Liver (tissue), 3 donors: ENCODE data around the gene ARL4A.
"Not testable (repeated sequence)": the region's sequence is repeated elsewhere in the genome, so short reads cannot be mapped to it uniquely, and the experiment has no call there.

Source experiments
- NR2F2 ChIP-seq: IDR thresholded peaks from 2 replicates; pipeline ENCODE4 v1.6.1; 2016; ENCODE audit warnings: antibody characterized with exemption
- TAF1 ChIP-seq: conservative IDR thresholded peaks from 2 replicates; pipeline ENCODE4 v1.6.1; 2016; ENCODE audit warnings: antibody characterized with exemption, mild to moderate bottlenecking
- TF ChIP-seq, protein P1 (sequence below): fragments of 150-350 bp; IDR thresholded peaks from 2 replicates; pipeline ENCODE4 v1.5.1; 2017; ENCODE audit warnings: improper control_type of control experiment, low read depth, low read length; ENCODE audit not compliant: missing input control
- TF ChIP-seq, protein P2 (sequence below): IDR thresholded peaks from 2 replicates; pipeline ENCODE4 v1.6.1; 2016; ENCODE audit warnings: antibody characterized with exemption
- donor health status: healthy.
- donor health status: healthy.

DNA sequence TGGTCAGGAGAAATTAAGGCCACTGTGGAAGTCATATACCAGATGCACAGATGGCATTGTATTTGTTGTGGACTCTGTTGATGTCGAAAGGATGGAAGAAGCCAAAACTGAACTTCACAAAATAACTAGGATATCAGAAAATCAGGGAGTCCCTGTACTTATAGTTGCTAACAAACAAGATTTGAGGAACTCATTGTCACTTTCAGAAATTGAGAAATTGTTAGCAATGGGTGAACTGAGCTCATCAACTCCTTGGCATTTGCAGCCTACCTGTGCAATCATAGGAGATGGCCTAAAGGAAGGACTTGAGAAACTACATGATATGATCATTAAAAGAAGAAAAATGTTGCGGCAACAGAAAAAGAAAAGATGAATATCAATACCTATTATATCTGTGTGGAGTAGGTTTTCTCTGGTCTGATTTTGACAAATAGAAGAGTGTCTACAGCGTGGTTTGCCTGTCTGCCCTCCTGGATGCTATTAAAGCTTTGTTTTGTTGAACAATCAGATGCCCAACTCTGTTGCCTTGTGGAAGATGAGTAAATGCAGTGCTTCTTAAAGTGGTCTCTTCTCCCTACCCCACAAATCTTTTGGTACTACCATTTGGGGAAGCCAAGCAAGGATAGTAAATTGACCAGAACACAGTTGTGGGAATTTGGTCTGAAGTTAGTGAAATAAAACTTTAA is 1.2 kb downstream of the ARL4A start:
- not testable (repeated sequence) for TF ChIP-seq TAF1, NR2F2
- TF ChIP-seq, protein P1, sequence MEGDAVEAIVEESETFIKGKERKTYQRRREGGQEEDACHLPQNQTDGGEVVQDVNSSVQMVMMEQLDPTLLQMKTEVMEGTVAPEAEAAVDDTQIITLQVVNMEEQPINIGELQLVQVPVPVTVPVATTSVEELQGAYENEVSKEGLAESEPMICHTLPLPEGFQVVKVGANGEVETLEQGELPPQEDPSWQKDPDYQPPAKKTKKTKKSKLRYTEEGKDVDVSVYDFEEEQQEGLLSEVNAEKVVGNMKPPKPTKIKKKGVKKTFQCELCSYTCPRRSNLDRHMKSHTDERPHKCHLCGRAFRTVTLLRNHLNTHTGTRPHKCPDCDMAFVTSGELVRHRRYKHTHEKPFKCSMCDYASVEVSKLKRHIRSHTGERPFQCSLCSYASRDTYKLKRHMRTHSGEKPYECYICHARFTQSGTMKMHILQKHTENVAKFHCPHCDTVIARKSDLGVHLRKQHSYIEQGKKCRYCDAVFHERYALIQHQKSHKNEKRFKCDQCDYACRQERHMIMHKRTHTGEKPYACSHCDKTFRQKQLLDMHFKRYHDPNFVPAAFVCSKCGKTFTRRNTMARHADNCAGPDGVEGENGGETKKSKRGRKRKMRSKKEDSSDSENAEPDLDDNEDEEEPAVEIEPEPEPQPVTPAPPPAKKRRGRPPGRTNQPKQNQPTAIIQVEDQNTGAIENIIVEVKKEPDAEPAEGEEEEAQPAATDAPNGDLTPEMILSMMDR = not testable (repeated sequence)
- TF ChIP-seq, protein P2, sequence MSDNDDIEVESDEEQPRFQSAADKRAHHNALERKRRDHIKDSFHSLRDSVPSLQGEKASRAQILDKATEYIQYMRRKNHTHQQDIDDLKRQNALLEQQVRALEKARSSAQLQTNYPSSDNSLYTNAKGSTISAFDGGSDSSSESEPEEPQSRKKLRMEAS = not testable (repeated sequence)
